MM.1S (cell line): ENCODE measurements around the gene PARP15.

Experiments
- DNase-seq: peaks from one replicate; pipeline ENCODE4 v3.0.0-alpha.2; 2015
- H2AFZ ChIP-seq: fragments of 300-600 bp; sonication (generic); 2 replicates; pipeline ENCODE4 v1.6.0; 2016; ENCODE audit warnings: antibody characterized with exemption, low read length
- H3F3A ChIP-seq: fragments of 300-600 bp; sonication (generic); 2 replicates; pipeline ENCODE4 v1.6.1; 2016; ENCODE audit warnings: mild to moderate bottlenecking, antibody characterized with exemption, low read length, moderate library complexity, mixed read lengths; ENCODE audit not compliant: insufficient read depth
- H3K27ac ChIP-seq: fragments of 300-600 bp; sonication (generic); 2 replicates; pipeline ENCODE4 v1.5.1; 2016; ENCODE audit warnings: mild to moderate bottlenecking, low read length
- H3K27me3 ChIP-seq: fragments of 300-600 bp; sonication (generic); replicated peaks from 2 replicates; pipeline ENCODE4 v1.6.0; 2016; ENCODE audit warnings: low read length; ENCODE audit not compliant: insufficient read depth
- H3K36me3 ChIP-seq: fragments of 300-600 bp; sonication (generic); replicated peaks from 2 replicates; pipeline ENCODE4 v1.6.1; 2016; ENCODE audit warnings: mild to moderate bottlenecking, low read length, mixed read lengths; ENCODE audit not compliant: insufficient read depth
- H3K4me1 ChIP-seq: fragments of 300-600 bp; sonication (generic); 2 replicates; pipeline ENCODE4 v1.6.1; 2016; ENCODE audit warnings: low read length, mixed read lengths
- H3K4me2 ChIP-seq: fragments of 300-600 bp; sonication (generic); 2 replicates; pipeline ENCODE4 v1.6.0; 2016; ENCODE audit warnings: low read depth, low read length
- H3K4me3 ChIP-seq: fragments of 300-600 bp; sonication (generic); 2 replicates; pipeline ENCODE4 v1.5.1; 2016; ENCODE audit warnings: low read length, mixed read lengths
- H3K79me2 ChIP-seq: fragments of 300-600 bp; sonication (generic); 2 replicates; pipeline ENCODE4 v1.6.1; 2016; ENCODE audit warnings: mixed run types, low read length, mixed read lengths
- H3K9ac ChIP-seq: fragments of 300-600 bp; sonication (generic); 2 replicates; pipeline ENCODE4 v1.6.1; 2016; ENCODE audit warnings: low read length, mixed read lengths
- H3K9me2 ChIP-seq: fragments of 300-600 bp; sonication (generic); replicated peaks from 2 replicates; pipeline ENCODE4 v1.6.1; 2016; ENCODE audit warnings: mild to moderate bottlenecking, low read length, mixed read lengths; ENCODE audit not compliant: insufficient read depth
- H3K9me3 ChIP-seq: fragments of 300-600 bp; sonication (generic); replicated peaks from 2 replicates; pipeline ENCODE4 v1.6.1; 2016; ENCODE audit warnings: mild to moderate bottlenecking, low read length, mixed read lengths; ENCODE audit not compliant: insufficient read depth
- H4K20me1 ChIP-seq: fragments of 300-600 bp; sonication (generic); 2 replicates; pipeline ENCODE4 v1.6.1; 2016; ENCODE audit warnings: mild to moderate bottlenecking, low read length, moderate library complexity, mixed read lengths; ENCODE audit not compliant: insufficient read depth
- EZH2 ChIP-seq: fragments of 300-600 bp; sonication (generic); optimal IDR thresholded peaks from 2 replicates; pipeline ENCODE3; 2017; ENCODE audit warnings: low read depth, mild to moderate bottlenecking, antibody characterized with exemption, low read length, mixed read lengths
- EZH2phosphoT487 ChIP-seq: fragments of 300-600 bp; sonication (generic); IDR thresholded peaks from 2 replicates; pipeline ENCODE4 v1.6.1; 2018; ENCODE audit warnings: antibody characterized with exemption, low read length
- TF ChIP-seq, protein P1 (sequence below): fragments of 300-600 bp; sonication (generic); IDR thresholded peaks from 2 replicates; pipeline ENCODE4 v1.5.1; 2016; ENCODE audit warnings: antibody characterized with exemption, low read length, mixed read lengths

The PARP15 gene

GRCh38 chr3:122687298-122687697 lies 109.8 kb downstream of the PARP15 start:
- H3K9me3 ChIP-seq = no peaks in the 10 kb centered on the region
- no peaks in the 10 kb centered on the region for H4K20me1 ChIP-seq
- no peaks in the 10 kb centered on the region; the same call in 1 of the 2 replicates for H3K36me3 ChIP-seq
- no peak overlapping the region for H3K4me3 ChIP-seq
- no peaks in the 10 kb centered on the region for H3K79me2 ChIP-seq
- H3K9me2 ChIP-seq = no peaks in the 10 kb centered on the region
- no peaks in the 10 kb centered on the region for H3F3A ChIP-seq
- H2AFZ ChIP-seq = no peak overlapping the region
- TF ChIP-seq EZH2 (no peak), EZH2phosphoT487 (no peak)
- TF ChIP-seq, protein P1, sequence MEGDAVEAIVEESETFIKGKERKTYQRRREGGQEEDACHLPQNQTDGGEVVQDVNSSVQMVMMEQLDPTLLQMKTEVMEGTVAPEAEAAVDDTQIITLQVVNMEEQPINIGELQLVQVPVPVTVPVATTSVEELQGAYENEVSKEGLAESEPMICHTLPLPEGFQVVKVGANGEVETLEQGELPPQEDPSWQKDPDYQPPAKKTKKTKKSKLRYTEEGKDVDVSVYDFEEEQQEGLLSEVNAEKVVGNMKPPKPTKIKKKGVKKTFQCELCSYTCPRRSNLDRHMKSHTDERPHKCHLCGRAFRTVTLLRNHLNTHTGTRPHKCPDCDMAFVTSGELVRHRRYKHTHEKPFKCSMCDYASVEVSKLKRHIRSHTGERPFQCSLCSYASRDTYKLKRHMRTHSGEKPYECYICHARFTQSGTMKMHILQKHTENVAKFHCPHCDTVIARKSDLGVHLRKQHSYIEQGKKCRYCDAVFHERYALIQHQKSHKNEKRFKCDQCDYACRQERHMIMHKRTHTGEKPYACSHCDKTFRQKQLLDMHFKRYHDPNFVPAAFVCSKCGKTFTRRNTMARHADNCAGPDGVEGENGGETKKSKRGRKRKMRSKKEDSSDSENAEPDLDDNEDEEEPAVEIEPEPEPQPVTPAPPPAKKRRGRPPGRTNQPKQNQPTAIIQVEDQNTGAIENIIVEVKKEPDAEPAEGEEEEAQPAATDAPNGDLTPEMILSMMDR = no peak
- DNase-seq = no peak
- no peaks in the 10 kb centered on the region for H3K4me1 ChIP-seq
- no peak overlapping the region for H3K27ac ChIP-seq
- no peak overlapping the region for H3K9ac ChIP-seq
- no peaks in the 10 kb centered on the region for H3K27me3 ChIP-seq
- no peak overlapping the region for H3K4me2 ChIP-seq
